HepG2 (cell line): Measurements from ENCODE around the gene EXOC7. TPM values are rescaled to one million over a fixed set of nuclear protein-coding genes. Genes with fewer than 3 reads are reported as not detected.

ENCODE experiments used
- MAFK ChIP-seq, 2 experiments: IDR thresholded peaks in 1 of 2; conservative IDR thresholded peaks in 1 of 2; 2 replicates each; pipeline ENCODE4 v1.6.1; 2011; ENCODE audit warnings: improper control_type of control experiment in 2 of 2, low read length in 2 of 2
- MXD4 ChIP-seq: IDR thresholded peaks from 2 replicates; pipeline ENCODE4 v1.6.1; 2016; ENCODE audit warnings: mild to moderate bottlenecking, missing biosample characterization, missing genetic modification reagents
- RARA ChIP-seq: IDR thresholded peaks from 2 replicates; pipeline ENCODE4 v1.6.1; 2016; ENCODE audit warnings: missing genetic modification reagents, missing compliant biosample characterization
- SALL2 ChIP-seq: sonication (generic); formaldehyde crosslinking; IDR thresholded peaks from 2 replicates; pipeline ENCODE4 v1.8.1; 2023; ENCODE audit warnings: mild to moderate bottlenecking, missing genetic modification reagents, inconsistent platforms
- SAP130 ChIP-seq: IDR thresholded peaks from 2 replicates; pipeline ENCODE4 v1.6.1; 2016; ENCODE audit warnings: low read depth
- SNRNP70 ChIP-seq: fragments of 200-400 bp; formaldehyde crosslinking; IDR thresholded peaks from 2 replicates; pipeline ENCODE4 v1.6.1; 2017; ENCODE audit warnings: mild to moderate bottlenecking, low read depth, low read length, moderate library complexity
- SP1 ChIP-seq, 2 experiments: fragments of 450-650 bp in 1 of 2; sonication (generic) in 1 of 2; formaldehyde crosslinking in 1 of 2; IDR thresholded peaks; 2 replicates each; pipeline versions ENCODE4 v1.4.0 to v1.6.1; 2016 to 2020; ENCODE audit warnings: missing genetic modification reagents in 1 of 2
- ZBTB1 ChIP-seq: sonication (generic); formaldehyde crosslinking; IDR thresholded peaks from 2 replicates; pipeline ENCODE4 v1.4.0; 2020; ENCODE audit warnings: missing genetic modification reagents, borderline replicate concordance
- ZNF143 ChIP-seq: sonication (generic); formaldehyde crosslinking; IDR thresholded peaks from 2 replicates; pipeline ENCODE4 v1.4.0; 2020; ENCODE audit warnings: missing genetic modification reagents
- ZNF251 ChIP-seq: sonication (generic); formaldehyde crosslinking; IDR thresholded peaks from 2 replicates; pipeline ENCODE4 v1.9.0; 2021; ENCODE audit warnings: mild to moderate bottlenecking, missing genetic modification reagents
- ZNF3 ChIP-seq: IDR thresholded peaks from 2 replicates; pipeline ENCODE4 v1.7.0; 2017; ENCODE audit warnings: inconsistent platforms
- ZNF777 ChIP-seq: sonication (generic); formaldehyde crosslinking; IDR thresholded peaks from 2 replicates; pipeline ENCODE4 v1.4.0; 2020; ENCODE audit warnings: missing genetic modification reagents
- polyA plus RNA-seq, 8 experiments: library from polyadenylated mRNA; depleted of rRNA in 3 of 8; stranded (reverse) in 7 of 8; unstranded in 1 of 8; fragments of >200 nt; fragmentation: Illumina TruSeq in 4 of 8; extraction: Trizol in 4 of 8; gene quantifications; 2 replicates each; pipeline versions ENCODE4 v1.2.1 to v1.2.3, GENCODE V29; 2011 to 2016; ENCODE audit warnings: low read depth in 4 of 8, missing spikeins in 1 of 8, mixed read lengths in 1 of 8; ENCODE audit not compliant: insufficient read depth in 1 of 8
- total RNA-seq, 5 experiments: library from RNA; depleted of rRNA; stranded (reverse); fragments of >200 nt; fragmentation: Illumina TruSeq; extraction: Trizol; gene quantifications; 2 replicates each; pipeline ENCODE4 v1.2.3, GENCODE V29; 2016; ENCODE audit warnings: low read depth in 1 of 5
- TF ChIP-seq, protein P1 (sequence below): sonication (generic); formaldehyde crosslinking; IDR thresholded peaks from 2 replicates; pipeline ENCODE4 v1.8.0; 2022; ENCODE audit warnings: low read depth, missing genetic modification reagents
- TF ChIP-seq, protein P2 (sequence below): IDR thresholded peaks from 2 replicates; pipeline ENCODE4 v1.6.1; 2016
- TF ChIP-seq, protein P3 (sequence below): IDR thresholded peaks from 2 replicates; pipeline ENCODE4 v1.6.1; 2016; ENCODE audit warnings: control low read depth
- TF ChIP-seq, protein P4 (sequence below): sonication (generic); formaldehyde crosslinking; IDR thresholded peaks from 2 replicates; pipeline ENCODE4 v1.5.1; 2020; ENCODE audit warnings: missing genetic modification reagents, mild to moderate bottlenecking, borderline replicate concordance
- TF ChIP-seq, protein P5 (sequence below): sonication (generic); formaldehyde crosslinking; IDR thresholded peaks from 2 replicates; pipeline ENCODE4 v1.4.0; 2020; ENCODE audit warnings: missing genetic modification reagents, borderline replicate concordance
- TF ChIP-seq, protein P6 (sequence below): sonication (generic); formaldehyde crosslinking; IDR thresholded peaks from 2 replicates; pipeline ENCODE4 v1.4.0; 2020; ENCODE audit warnings: missing genetic modification reagents, borderline replicate concordance

EXOC7 gene
- total and polyA plus RNA-seq, 2 of the 13 experiments (the other 11 are each of a cell fraction or from before 2014, with no cell fraction given): 86.9 to 116 TPM

DNA sequence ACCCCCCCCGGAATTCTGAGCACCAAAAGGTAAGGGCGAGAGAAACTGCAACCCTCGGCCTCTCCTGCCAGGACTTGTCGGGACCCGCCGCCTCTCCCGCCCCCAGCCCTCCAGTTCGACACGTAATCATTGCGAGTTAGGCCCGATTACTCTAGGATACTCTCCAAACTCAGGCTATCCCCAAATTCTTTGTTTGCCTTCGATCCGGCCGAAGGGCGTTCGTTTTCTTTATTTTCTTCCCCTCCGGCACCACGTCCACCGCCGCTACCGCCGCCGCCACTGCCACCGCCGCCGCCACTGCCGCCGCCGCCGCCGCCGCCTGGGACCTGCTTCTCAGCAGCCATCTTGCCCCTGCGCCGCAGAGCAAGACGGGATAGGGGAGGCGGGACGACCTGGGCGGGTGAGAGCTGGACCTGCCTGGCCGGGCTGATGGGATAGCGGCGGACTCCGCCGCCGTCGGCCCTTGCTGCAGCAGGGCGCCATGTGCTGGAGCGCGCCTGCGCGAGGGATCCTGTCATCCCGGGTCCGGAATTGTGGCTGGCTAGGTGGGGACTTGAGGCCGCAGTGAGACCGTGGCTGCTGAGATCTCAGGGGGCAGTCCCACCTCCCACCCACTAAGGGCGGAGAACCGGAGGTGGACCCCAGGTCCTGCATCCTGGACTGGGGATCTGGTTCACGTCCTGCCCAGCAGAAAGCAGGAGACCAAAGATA lies 31.3 kb downstream of the EXOC7 start, which contains the start of gene SRP68 (continued):
- TF ChIP-seq, protein P1, sequence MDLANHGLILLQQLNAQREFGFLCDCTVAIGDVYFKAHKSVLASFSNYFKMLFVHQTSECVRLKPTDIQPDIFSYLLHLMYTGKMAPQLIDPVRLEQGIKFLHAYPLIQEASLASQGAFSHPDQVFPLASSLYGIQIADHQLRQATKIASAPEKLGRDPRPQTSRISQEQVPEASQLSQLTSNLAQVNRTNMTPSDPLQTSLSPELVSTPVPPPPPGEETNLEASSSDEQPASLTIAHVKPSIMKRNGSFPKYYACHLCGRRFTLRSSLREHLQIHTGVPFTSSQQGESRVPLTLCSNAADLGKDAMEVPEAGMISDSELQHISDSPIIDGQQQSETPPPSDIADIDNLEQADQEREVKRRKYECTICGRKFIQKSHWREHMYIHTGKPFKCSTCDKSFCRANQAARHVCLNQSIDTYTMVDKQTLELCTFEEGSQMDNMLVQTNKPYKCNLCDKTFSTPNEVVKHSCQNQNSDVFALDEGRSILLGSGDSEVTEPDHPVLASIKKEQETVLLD (CRISPR knock-in tag): peak; percentile 85; the same call in 1 of the 2 replicates
- TF ChIP-seq, protein P2, sequence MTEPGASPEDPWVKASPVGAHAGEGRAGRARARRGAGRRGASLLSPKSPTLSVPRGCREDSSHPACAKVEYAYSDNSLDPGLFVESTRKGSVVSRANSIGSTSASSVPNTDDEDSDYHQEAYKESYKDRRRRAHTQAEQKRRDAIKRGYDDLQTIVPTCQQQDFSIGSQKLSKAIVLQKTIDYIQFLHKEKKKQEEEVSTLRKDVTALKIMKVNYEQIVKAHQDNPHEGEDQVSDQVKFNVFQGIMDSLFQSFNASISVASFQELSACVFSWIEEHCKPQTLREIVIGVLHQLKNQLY (CRISPR knock-in tag): peak; percentile 58
- no peak for TF ChIP-seq ZBTB1 (CRISPR knock-in tag)
- peak; percentile 92 for TF ChIP-seq ZNF143 (CRISPR knock-in tag)
- TF ChIP-seq SNRNP70: no peak
- no peak for TF ChIP-seq SP1 (IDR thresholded peaks at IDR 0.05)
- TF ChIP-seq SP1 (CRISPR knock-in tag; IDR thresholded peaks at IDR 0.05): peak; percentile 90
- no peak for TF ChIP-seq ZNF251 (CRISPR knock-in tag)
- peak; percentile 99 for TF ChIP-seq SALL2 (CRISPR knock-in tag)
- peak; percentile 55; the same call in 1 of the 2 replicates for TF ChIP-seq ZNF777 (CRISPR knock-in tag)
- TF ChIP-seq, protein P3, sequence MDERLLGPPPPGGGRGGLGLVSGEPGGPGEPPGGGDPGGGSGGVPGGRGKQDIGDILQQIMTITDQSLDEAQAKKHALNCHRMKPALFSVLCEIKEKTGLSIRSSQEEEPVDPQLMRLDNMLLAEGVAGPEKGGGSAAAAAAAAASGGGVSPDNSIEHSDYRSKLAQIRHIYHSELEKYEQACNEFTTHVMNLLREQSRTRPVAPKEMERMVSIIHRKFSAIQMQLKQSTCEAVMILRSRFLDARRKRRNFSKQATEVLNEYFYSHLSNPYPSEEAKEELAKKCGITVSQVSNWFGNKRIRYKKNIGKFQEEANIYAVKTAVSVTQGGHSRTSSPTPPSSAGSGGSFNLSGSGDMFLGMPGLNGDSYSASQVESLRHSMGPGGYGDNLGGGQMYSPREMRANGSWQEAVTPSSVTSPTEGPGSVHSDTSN (CRISPR knock-in tag): no peak
- TF ChIP-seq RARA (CRISPR knock-in tag): peak; percentile 74
- peak; percentile 97 for TF ChIP-seq SAP130 (CRISPR knock-in tag)
- TF ChIP-seq, protein P4, sequence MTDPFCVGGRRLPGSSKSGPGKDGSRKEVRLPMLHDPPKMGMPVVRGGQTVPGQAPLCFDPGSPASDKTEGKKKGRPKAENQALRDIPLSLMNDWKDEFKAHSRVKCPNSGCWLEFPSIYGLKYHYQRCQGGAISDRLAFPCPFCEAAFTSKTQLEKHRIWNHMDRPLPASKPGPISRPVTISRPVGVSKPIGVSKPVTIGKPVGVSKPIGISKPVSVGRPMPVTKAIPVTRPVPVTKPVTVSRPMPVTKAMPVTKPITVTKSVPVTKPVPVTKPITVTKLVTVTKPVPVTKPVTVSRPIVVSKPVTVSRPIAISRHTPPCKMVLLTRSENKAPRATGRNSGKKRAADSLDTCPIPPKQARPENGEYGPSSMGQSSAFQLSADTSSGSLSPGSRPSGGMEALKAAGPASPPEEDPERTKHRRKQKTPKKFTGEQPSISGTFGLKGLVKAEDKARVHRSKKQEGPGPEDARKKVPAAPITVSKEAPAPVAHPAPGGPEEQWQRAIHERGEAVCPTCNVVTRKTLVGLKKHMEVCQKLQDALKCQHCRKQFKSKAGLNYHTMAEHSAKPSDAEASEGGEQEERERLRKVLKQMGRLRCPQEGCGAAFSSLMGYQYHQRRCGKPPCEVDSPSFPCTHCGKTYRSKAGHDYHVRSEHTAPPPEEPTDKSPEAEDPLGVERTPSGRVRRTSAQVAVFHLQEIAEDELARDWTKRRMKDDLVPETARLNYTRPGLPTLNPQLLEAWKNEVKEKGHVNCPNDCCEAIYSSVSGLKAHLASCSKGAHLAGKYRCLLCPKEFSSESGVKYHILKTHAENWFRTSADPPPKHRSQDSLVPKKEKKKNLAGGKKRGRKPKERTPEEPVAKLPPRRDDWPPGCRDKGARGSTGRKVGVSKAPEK (CRISPR knock-in tag): no peak
- no peak for TF ChIP-seq MAFK (conservative IDR thresholded peaks at IDR 0.05 in 1 of 2, IDR thresholded peaks at IDR 0.05 in 1 of 2; ENCODE audit: low read length in 2 of 2)
- TF ChIP-seq, protein P5, sequence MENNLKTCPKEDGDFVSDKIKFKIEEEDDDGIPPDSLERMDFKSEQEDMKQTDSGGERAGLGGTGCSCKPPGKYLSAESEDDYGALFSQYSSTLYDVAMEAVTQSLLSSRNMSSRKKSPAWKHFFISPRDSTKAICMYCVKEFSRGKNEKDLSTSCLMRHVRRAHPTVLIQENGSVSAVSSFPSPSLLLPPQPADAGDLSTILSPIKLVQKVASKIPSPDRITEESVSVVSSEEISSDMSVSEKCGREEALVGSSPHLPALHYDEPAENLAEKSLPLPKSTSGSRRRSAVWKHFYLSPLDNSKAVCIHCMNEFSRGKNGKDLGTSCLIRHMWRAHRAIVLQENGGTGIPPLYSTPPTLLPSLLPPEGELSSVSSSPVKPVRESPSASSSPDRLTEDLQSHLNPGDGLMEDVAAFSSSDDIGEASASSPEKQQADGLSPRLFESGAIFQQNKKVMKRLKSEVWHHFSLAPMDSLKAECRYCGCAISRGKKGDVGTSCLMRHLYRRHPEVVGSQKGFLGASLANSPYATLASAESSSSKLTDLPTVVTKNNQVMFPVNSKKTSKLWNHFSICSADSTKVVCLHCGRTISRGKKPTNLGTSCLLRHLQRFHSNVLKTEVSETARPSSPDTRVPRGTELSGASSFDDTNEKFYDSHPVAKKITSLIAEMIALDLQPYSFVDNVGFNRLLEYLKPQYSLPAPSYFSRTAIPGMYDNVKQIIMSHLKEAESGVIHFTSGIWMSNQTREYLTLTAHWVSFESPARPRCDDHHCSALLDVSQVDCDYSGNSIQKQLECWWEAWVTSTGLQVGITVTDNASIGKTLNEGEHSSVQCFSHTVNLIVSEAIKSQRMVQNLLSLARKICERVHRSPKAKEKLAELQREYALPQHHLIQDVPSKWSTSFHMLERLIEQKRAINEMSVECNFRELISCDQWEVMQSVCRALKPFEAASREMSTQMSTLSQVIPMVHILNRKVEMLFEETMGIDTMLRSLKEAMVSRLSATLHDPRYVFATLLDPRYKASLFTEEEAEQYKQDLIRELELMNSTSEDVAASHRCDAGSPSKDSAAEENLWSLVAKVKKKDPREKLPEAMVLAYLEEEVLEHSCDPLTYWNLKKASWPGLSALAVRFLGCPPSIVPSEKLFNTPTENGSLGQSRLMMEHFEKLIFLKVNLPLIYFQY (CRISPR knock-in tag): no peak; the same call in 1 of the 2 replicates
- TF ChIP-seq, protein P6, sequence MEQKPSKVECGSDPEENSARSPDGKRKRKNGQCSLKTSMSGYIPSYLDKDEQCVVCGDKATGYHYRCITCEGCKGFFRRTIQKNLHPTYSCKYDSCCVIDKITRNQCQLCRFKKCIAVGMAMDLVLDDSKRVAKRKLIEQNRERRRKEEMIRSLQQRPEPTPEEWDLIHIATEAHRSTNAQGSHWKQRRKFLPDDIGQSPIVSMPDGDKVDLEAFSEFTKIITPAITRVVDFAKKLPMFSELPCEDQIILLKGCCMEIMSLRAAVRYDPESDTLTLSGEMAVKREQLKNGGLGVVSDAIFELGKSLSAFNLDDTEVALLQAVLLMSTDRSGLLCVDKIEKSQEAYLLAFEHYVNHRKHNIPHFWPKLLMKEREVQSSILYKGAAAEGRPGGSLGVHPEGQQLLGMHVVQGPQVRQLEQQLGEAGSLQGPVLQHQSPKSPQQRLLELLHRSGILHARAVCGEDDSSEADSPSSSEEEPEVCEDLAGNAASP (CRISPR knock-in tag): 0 out of 2 replicates have a peak, but pooled peaks have one; percentile 63
- TF ChIP-seq MXD4: peak; percentile 89
- 0 out of 2 replicates have a peak, but pooled peaks have one; percentile 29 for TF ChIP-seq ZNF3
